Endothelial cell of umbilical vein (primary cell): ENCODE measurements around the gene FUT8. TPM values are rescaled to one million over a fixed set of nuclear protein-coding genes. Genes with fewer than 3 reads are reported as not detected.
A peak's percentile ranks its signal among the peaks of the same experiment; 100 is the strongest.

Experiments
- BruUV-seq: library from RNA; stranded (reverse); fragments of 400-500 nt; replicated peaks from 2 replicates; lab custom pipeline; 2021; lab: Mats Ljungman, UMichigan
- CTCF ChIA-PET: fragments of 300-600, 350-600 bp; sonication (Branson Sonifier 250); formaldehyde crosslinking; loops from one replicate; lab custom pipeline; 2021; ENCODE audit warnings: antibody characterized with exemption, inconsistent platforms; lab: Charles Lee
- POLR2A ChIA-PET: fragments of 300-600, 350-600 bp; sonication (Branson Sonifier 250); formaldehyde crosslinking; loops from one replicate; lab custom pipeline; 2021; ENCODE audit warnings: antibody characterized with exemption, inconsistent platforms; lab: Charles Lee
- DNase-seq: peaks from one replicate; pipeline ENCODE4 v3.0.0-alpha.2; 2011; ENCODE audit warnings: low read depth, low spot score
- FAIRE-seq: peaks from 2 replicates; lab custom pipeline; 2011; peaks lifted over from hg19 to GRCh38; lab: Jason Lieb, UNC
- H2AFZ ChIP-seq: 2 replicates; pipeline ENCODE4 v1.6.0; 2012; ENCODE audit warnings: low read depth, low read length, control low read depth, inconsistent platforms
- H3K27ac ChIP-seq: 2 replicates; pipeline ENCODE4 v1.5.1; 2011; ENCODE audit warnings: low read depth, mild to moderate bottlenecking, control low read depth, low read length, moderate library complexity; ENCODE audit not compliant: insufficient read depth
- H3K27me3 ChIP-seq, 2 experiments: 2 replicates each; pipeline versions ENCODE4 v1.6.0 to v1.6.1; 2011; ENCODE audit warnings: low read length in 2 of 2, mixed read lengths in 1 of 2; ENCODE audit not compliant: control insufficient read depth in 2 of 2, insufficient read depth in 2 of 2
- H3K36me3 ChIP-seq, 2 experiments: 2 replicates in 1 of 2; 3 replicates in 1 of 2; pipeline ENCODE4 v1.5.1; 2011; ENCODE audit warnings: low read length in 2 of 2, mild to moderate bottlenecking in 1 of 2, moderate library complexity in 1 of 2; ENCODE audit not compliant: control insufficient read depth in 2 of 2, insufficient read depth in 2 of 2; ENCODE audit errors: extremely low read depth in 1 of 2
- H3K4me1 ChIP-seq: 3 replicates; pipeline ENCODE4 v1.5.1; 2011; ENCODE audit warnings: mild to moderate bottlenecking, low read length; ENCODE audit not compliant: control insufficient read depth, insufficient read depth; ENCODE audit errors: extremely low read depth
- H3K4me2 ChIP-seq: 2 replicates; pipeline ENCODE4 v1.6.1; 2011; ENCODE audit warnings: low read length, control low read depth, mixed read lengths; ENCODE audit not compliant: insufficient read depth
- H3K4me3 ChIP-seq, 3 experiments: fragments of 200-600 bp in 1 of 3; sonication (generic), shearing (Covaris generic) in 1 of 3; replicated peaks in 1 of 3; 2 replicates each; pipeline ENCODE4 v1.5.1; 2011 to 2016; ENCODE audit warnings: control low read depth in 3 of 3, low read length in 3 of 3, mild to moderate bottlenecking in 2 of 3, inconsistent platforms in 1 of 3, low read depth in 1 of 3, moderate library complexity in 1 of 3; ENCODE audit not compliant: insufficient read depth in 1 of 3
- H3K79me2 ChIP-seq: 2 replicates; pipeline ENCODE4 v1.6.0; 2012; ENCODE audit warnings: low read length, inconsistent platforms; ENCODE audit not compliant: control insufficient read depth, insufficient read depth
- H3K9ac ChIP-seq: replicated peaks from 2 replicates; pipeline ENCODE3; 2011; ENCODE audit warnings: low read length, control low read depth; ENCODE audit not compliant: insufficient read depth; ENCODE audit errors: extremely low read depth
- H3K9me1 ChIP-seq: replicated peaks from 3 replicates; pipeline ENCODE4 v1.6.0; 2011; ENCODE audit warnings: mild to moderate bottlenecking, low read length; ENCODE audit not compliant: control insufficient read depth, insufficient read depth; ENCODE audit errors: extremely low read depth
- H3K9me3 ChIP-seq: replicated peaks from 2 replicates; pipeline ENCODE4 v1.5.1; 2012; ENCODE audit warnings: low read length, inconsistent platforms; ENCODE audit not compliant: control insufficient read depth, insufficient read depth
- H4K20me1 ChIP-seq: replicated peaks from 2 replicates; pipeline ENCODE3; 2011; ENCODE audit warnings: mild to moderate bottlenecking, low read length; ENCODE audit not compliant: control insufficient read depth, insufficient read depth; ENCODE audit errors: extremely low read depth
- EZH2 ChIP-seq: IDR thresholded peaks from 2 replicates; pipeline ENCODE4 v1.6.1; 2012; ENCODE audit warnings: borderline replicate concordance, low read depth, mild to moderate bottlenecking, moderate library complexity, low read length, inconsistent platforms; ENCODE audit not compliant: severe bottlenecking
- FOS ChIP-seq: IDR thresholded peaks from 2 replicates; pipeline ENCODE4 v1.6.1; 2011; ENCODE audit warnings: mild to moderate bottlenecking, low read length, moderate library complexity, borderline replicate concordance; ENCODE audit not compliant: insufficient read depth
- GATA2 ChIP-seq: IDR thresholded peaks from 2 replicates; pipeline ENCODE4 v1.7.0; 2011; ENCODE audit warnings: low read depth, mild to moderate bottlenecking, moderate library complexity, mixed read lengths, low read length; ENCODE audit not compliant: insufficient read length, insufficient read depth
- JUN ChIP-seq: IDR thresholded peaks from 2 replicates; pipeline ENCODE4 v1.6.1; 2011; ENCODE audit warnings: borderline replicate concordance, low read depth; ENCODE audit not compliant: insufficient read length, insufficient read depth
- MYC ChIP-seq: IDR thresholded peaks from one replicate; pipeline ENCODE4 v1.6.1; 2011; ENCODE audit warnings: mild to moderate bottlenecking, low read depth, low read length
- POLR2A ChIP-seq: IDR thresholded peaks from 2 replicates; pipeline ENCODE4 v1.6.1; 2012; ENCODE audit warnings: low read depth, mild to moderate bottlenecking, control low read depth, low read length
- POLR2AphosphoS5 ChIP-seq: IDR thresholded peaks from 2 replicates; pipeline ENCODE4 v1.6.1; 2012; ENCODE audit warnings: low read depth, mild to moderate bottlenecking, control low read depth, low read length, moderate library complexity; ENCODE audit not compliant: insufficient read depth
- dilution Hi-C: fragments of 300-500 bp; cut with MboI; formaldehyde crosslinking; loops from one replicate; pipeline ENCODE4 v1.15.0; 2019; ENCODE audit warnings: low sequenced_read_pairs; ENCODE audit not compliant: extremely low pct_ligation_motif_present
- intact Hi-C: fragments of 100-400 bp; cut with micrococcal nuclease; formaldehyde crosslinking; loops from one replicate; pipeline ENCODE4 v1.10.0; 2022
- polyA plus RNA-seq, 4 experiments: library from polyadenylated mRNA; depleted of rRNA in 3 of 4; stranded (reverse) in 3 of 4; unstranded in 1 of 4; fragments of >200 nt; gene quantifications; 2 replicates each; pipeline versions ENCODE4 v1.2.1 to v1.2.3, GENCODE V29; 2011 to 2012; ENCODE audit warnings: missing spikeins in 1 of 4
- total RNA-seq: library from RNA; stranded (reverse); gene quantifications from 2 replicates; pipeline ENCODE4 v1.2.3, GENCODE V29; 2021
- TF ChIP-seq, protein P1 (sequence below), 2 donors: IDR thresholded peaks; 1 replicate in 1 of 2; 2 replicates in 1 of 2; pipeline ENCODE4 v1.5.1; 2011; ENCODE audit warnings: low read length in 2 of 2, mild to moderate bottlenecking in 2 of 2, moderate library complexity in 2 of 2, control low read depth in 1 of 2, inconsistent platforms in 1 of 2, low read depth in 1 of 2; ENCODE audit not compliant: insufficient read depth in 1 of 2; ENCODE audit errors: extremely low read depth in 1 of 2
- TF ChIP-seq, protein P2 (sequence below): IDR thresholded peaks from 2 replicates; pipeline ENCODE4 v1.6.1; 2011; ENCODE audit not compliant: insufficient read depth, insufficient read length

The FUT8 gene
- total and polyA plus RNA-seq, 2 donors (not counting 3 experiments of a cell fraction or from before 2014, with no cell fraction given), result 16.7 to 38.8 TPM

DNA sequence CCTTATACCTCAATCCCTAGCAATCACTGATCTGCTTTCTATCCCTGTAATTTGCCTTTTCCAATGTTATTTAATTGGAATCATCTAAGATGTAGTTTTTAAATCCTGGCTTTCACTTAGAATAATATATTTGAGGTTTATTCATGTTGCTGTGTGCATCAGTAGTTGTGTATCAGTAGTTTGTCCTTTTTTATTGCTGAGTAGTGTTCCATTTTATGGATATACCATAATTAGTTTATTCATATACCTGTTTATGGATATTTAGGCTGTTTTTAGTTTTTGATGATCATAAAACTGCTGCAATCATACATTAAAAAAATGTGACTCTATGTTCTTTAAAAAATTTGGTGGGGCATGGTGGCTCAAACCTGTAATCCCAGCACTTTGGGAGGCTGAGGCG, 43.7 kb downstream of the FUT8 start:
- POLR2A ChIA-PET, result no interaction called here
- Histone ChIP-seq H3K9ac (no peak overlapping the region), H3K79me2 (peaks cover 23% of the 10 kb centered on the region), H3K9me3 (no peaks in the 10 kb centered on the region), H4K20me1 (peaks cover 3% of the 10 kb centered on the region), H3K27ac (no peak overlapping the region), H3K36me3 (no peaks in the 10 kb centered on the region), H3K4me1 (no peaks in the 10 kb centered on the region), H3K27me3 (no peaks in the 10 kb centered on the region), H2AFZ (no peak overlapping the region), H3K4me3 (no peak overlapping the region), H3K9me1 (no peaks in the 10 kb centered on the region), H3K4me2 (no peak overlapping the region)
- DNase-seq, result no peak
- FAIRE-seq, result no peak
- dilution Hi-C loops, result no loop called here
- CTCF ChIA-PET, result interaction anchor here (2.0 to 2.5 kb wide), 2 partner anchors 12 to 40 kb away, joined by 5 to 8 read pairs; no protein-coding TSS in a partner anchor
- no peak for TF ChIP-seq FOS
- intact Hi-C loops, result no loop called here
- BruUV-seq, result no TSS peak

- H3K4me2 ChIP-seq, result no peak overlapping the region
- TF ChIP-seq, protein P1, sequence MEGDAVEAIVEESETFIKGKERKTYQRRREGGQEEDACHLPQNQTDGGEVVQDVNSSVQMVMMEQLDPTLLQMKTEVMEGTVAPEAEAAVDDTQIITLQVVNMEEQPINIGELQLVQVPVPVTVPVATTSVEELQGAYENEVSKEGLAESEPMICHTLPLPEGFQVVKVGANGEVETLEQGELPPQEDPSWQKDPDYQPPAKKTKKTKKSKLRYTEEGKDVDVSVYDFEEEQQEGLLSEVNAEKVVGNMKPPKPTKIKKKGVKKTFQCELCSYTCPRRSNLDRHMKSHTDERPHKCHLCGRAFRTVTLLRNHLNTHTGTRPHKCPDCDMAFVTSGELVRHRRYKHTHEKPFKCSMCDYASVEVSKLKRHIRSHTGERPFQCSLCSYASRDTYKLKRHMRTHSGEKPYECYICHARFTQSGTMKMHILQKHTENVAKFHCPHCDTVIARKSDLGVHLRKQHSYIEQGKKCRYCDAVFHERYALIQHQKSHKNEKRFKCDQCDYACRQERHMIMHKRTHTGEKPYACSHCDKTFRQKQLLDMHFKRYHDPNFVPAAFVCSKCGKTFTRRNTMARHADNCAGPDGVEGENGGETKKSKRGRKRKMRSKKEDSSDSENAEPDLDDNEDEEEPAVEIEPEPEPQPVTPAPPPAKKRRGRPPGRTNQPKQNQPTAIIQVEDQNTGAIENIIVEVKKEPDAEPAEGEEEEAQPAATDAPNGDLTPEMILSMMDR (IDR thresholded peaks at IDR 0.05; ENCODE audit: extremely low read depth in 1 of 2, insufficient read depth in 1 of 2, low read depth in 1 of 2, low read length in 2 of 2), result no peak
- no peak for TF ChIP-seq MYC
- no peak for TF ChIP-seq FOS
- TF ChIP-seq POLR2A, result no peak
- no peak for TF ChIP-seq POLR2AphosphoS5
- TF ChIP-seq, protein P2, sequence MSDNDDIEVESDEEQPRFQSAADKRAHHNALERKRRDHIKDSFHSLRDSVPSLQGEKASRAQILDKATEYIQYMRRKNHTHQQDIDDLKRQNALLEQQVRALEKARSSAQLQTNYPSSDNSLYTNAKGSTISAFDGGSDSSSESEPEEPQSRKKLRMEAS, result no peak
- no peak for TF ChIP-seq JUN
- TF ChIP-seq EZH2, result no peak
- TF ChIP-seq GATA2, result no peak
- no peak overlapping the region for H3K9ac ChIP-seq
- no peak overlapping the region for H3K4me3 ChIP-seq
- BruUV-seq, result no TSS peak
- ChIA-PET CTCF (interaction anchor here (0.7 to 1.9 kb wide), 2 partner anchors 13 to 297 kb away, joined by 3 to 6 read pairs; no protein-coding TSS in a partner anchor), POLR2A (no interaction called here)
- H4K20me1 ChIP-seq, result no peaks in the 10 kb centered on the region
- H3K27ac ChIP-seq, result no peak overlapping the region
- dilution Hi-C loops (no loop called here), intact Hi-C loops (no loop called here)
- H3K4me1 ChIP-seq, result peaks cover 4% of the 10 kb centered on the region
- H3K36me3 ChIP-seq, result no peaks in the 10 kb centered on the region
- FAIRE-seq (no peak), DNase-seq (peak; percentile 54)
- H3K9me1 ChIP-seq, result no peaks in the 10 kb centered on the region
- H3K27me3 ChIP-seq, result no peaks in the 10 kb centered on the region
- H3K9me3 ChIP-seq, result no peaks in the 10 kb centered on the region
- no peak overlapping the region for H2AFZ ChIP-seq
- peaks cover 6% of the 10 kb centered on the region for H3K79me2 ChIP-seq
These were observed 49.2 kb downstream of the FUT8 start for GRCh38 chr14:65461730-65462129.
